SK-N-SH treated with all-trans-retinoic acid at 6 μM for 48 hours (cell line): ENCODE data around the gene RTN1.

Experiments used
- ATAC-seq: fragments of 200-7000 bp; cut with Tn5 transposase; 3 replicates; pipeline ENCODE4 v1.9.1; 2020; ENCODE audit warnings: mild to moderate bottlenecking, moderate library complexity
- ARNTL ChIP-seq: fragments of 450-650 bp; formaldehyde crosslinking; IDR thresholded peaks from 2 replicates; pipeline ENCODE4 v1.5.0; 2020; ENCODE audit warnings: low read depth, mild to moderate bottlenecking, moderate library complexity, borderline replicate concordance
- BACH2 ChIP-seq: fragments of 250-450 bp; sonication (Bioruptor Pico); IDR thresholded peaks from 2 replicates; pipeline ENCODE4 v1.9.0; 2021; ENCODE audit warnings: mild to moderate bottlenecking, borderline replicate concordance
- CREB5 ChIP-seq: fragments of 250-450 bp; sonication (Bioruptor Pico); IDR thresholded peaks from 2 replicates; pipeline ENCODE4 v1.5.1; 2020; ENCODE audit warnings: low read depth, mild to moderate bottlenecking, moderate library complexity
- CSDC2 ChIP-seq: fragments of 250-450 bp; sonication (Bioruptor Pico); IDR thresholded peaks from 2 replicates; pipeline ENCODE4 v1.5.0; 2020; ENCODE audit warnings: mild to moderate bottlenecking, moderate library complexity
- CSRNP3 ChIP-seq: fragments of 250-450 bp; sonication (Bioruptor Pico); IDR thresholded peaks from 2 replicates; pipeline ENCODE4 v1.5.1; 2021; ENCODE audit warnings: mild to moderate bottlenecking, moderate library complexity
- ESRRG ChIP-seq: fragments of 250-450 bp; sonication (Bioruptor Pico); IDR thresholded peaks from 2 replicates; pipeline ENCODE4 v1.6.1; 2021; ENCODE audit warnings: mild to moderate bottlenecking
- OSR1 ChIP-seq: fragments of 250-450 bp; sonication (Bioruptor Pico); IDR thresholded peaks from 2 replicates; pipeline ENCODE4 v1.8.0; 2022; ENCODE audit warnings: moderate library complexity, mild to moderate bottlenecking, inconsistent platforms
- PATZ1 ChIP-seq: fragments of 250-450 bp; sonication (Bioruptor Pico); IDR thresholded peaks from 2 replicates; pipeline ENCODE4 v1.8.0; 2020; ENCODE audit warnings: mild to moderate bottlenecking, moderate library complexity, borderline replicate concordance
- POU6F1 ChIP-seq: fragments of 250-450 bp; sonication (Bioruptor Pico); IDR thresholded peaks from 2 replicates; pipeline ENCODE4 v1.8.0; 2021; ENCODE audit warnings: low read depth, mild to moderate bottlenecking, moderate library complexity, borderline replicate concordance
- PPARA ChIP-seq: fragments of 250-450 bp; sonication (Bioruptor Pico); IDR thresholded peaks from 2 replicates; pipeline ENCODE4 v1.5.0; 2020; ENCODE audit warnings: mild to moderate bottlenecking, borderline replicate concordance
- RARB ChIP-seq: fragments of 250-450 bp; sonication (Bioruptor Pico); IDR thresholded peaks from 2 replicates; pipeline ENCODE4 v1.8.0; 2021; ENCODE audit warnings: mild to moderate bottlenecking, moderate library complexity
- SNAI2 ChIP-seq: fragments of 250-450 bp; sonication (Bioruptor Pico); IDR thresholded peaks from 2 replicates; pipeline ENCODE4 v1.5.0; 2020; ENCODE audit warnings: mild to moderate bottlenecking, moderate library complexity
- TCF4 ChIP-seq: fragments of 250-450 bp; sonication (Bioruptor Pico); IDR thresholded peaks from 2 replicates; pipeline ENCODE4 v1.8.0; 2021; ENCODE audit warnings: mild to moderate bottlenecking, moderate library complexity, borderline replicate concordance
- TOX ChIP-seq: fragments of 250-450 bp; sonication (Bioruptor Pico); IDR thresholded peaks from 2 replicates; pipeline ENCODE4 v1.8.0; 2021; ENCODE audit warnings: mild to moderate bottlenecking, moderate library complexity, borderline replicate concordance
- TSHZ2 ChIP-seq: fragments of 250-450 bp; sonication (Bioruptor Pico); IDR thresholded peaks from 2 replicates; pipeline ENCODE4 v1.5.0; 2020; ENCODE audit warnings: mild to moderate bottlenecking, moderate library complexity
- ZC3H10 ChIP-seq: fragments of 250-450 bp; sonication (Bioruptor Pico); IDR thresholded peaks from 2 replicates; pipeline ENCODE4 v1.5.1; 2021; ENCODE audit warnings: mild to moderate bottlenecking, moderate library complexity
- ZFP3 ChIP-seq: fragments of 250-450 bp; sonication (Bioruptor Pico); IDR thresholded peaks from 2 replicates; pipeline ENCODE4 v1.5.0; 2020; ENCODE audit warnings: mild to moderate bottlenecking, moderate library complexity
- ZFP30 ChIP-seq: fragments of 450-650 bp; formaldehyde crosslinking; IDR thresholded peaks from 2 replicates; pipeline ENCODE4 v1.5.0; 2022; ENCODE audit warnings: mild to moderate bottlenecking, moderate library complexity
- ZNF565 ChIP-seq: fragments of 450-650 bp; formaldehyde crosslinking; conservative IDR thresholded peaks from 2 replicates; pipeline ENCODE4 v1.5.0; 2020; ENCODE audit warnings: low read depth, mild to moderate bottlenecking, moderate library complexity
- ZNF70 ChIP-seq: fragments of 450-650 bp; formaldehyde crosslinking; IDR thresholded peaks from 2 replicates; pipeline ENCODE4 v1.5.0; 2020; ENCODE audit warnings: mild to moderate bottlenecking, moderate library complexity
- ZNF8 ChIP-seq: fragments of 450-650 bp; formaldehyde crosslinking; IDR thresholded peaks from 2 replicates; pipeline ENCODE4 v1.5.0; 2020; ENCODE audit warnings: mild to moderate bottlenecking, moderate library complexity

Gene RTN1

GRCh38 chr14:59870277-59871165 is at the start of gene RTN1:
RTN1 (minus strand) TSS chr14:59870776; CDS start chr14:59870630, 146 bp downstream.
- TF ChIP-seq ZNF565 (CRISPR knock-in tag) = no peak
- TF ChIP-seq CSDC2 (CRISPR knock-in tag) = no peak
- no peak for TF ChIP-seq CREB5
- TF ChIP-seq TCF4 = no peak
- no peak for TF ChIP-seq CSRNP3 (CRISPR knock-in tag)
- no peak for TF ChIP-seq TSHZ2
- TF ChIP-seq ARNTL = no peak
- TF ChIP-seq ZFP3 = no peak
- TF ChIP-seq RARB (CRISPR knock-in tag) = no peak
- TF ChIP-seq POU6F1 (CRISPR knock-in tag) = no peak
- no peak for TF ChIP-seq BACH2 (CRISPR knock-in tag)
- no peak for TF ChIP-seq ZNF8 (CRISPR knock-in tag)
- TF ChIP-seq ZNF70 (CRISPR knock-in tag) = no peak
- no peak for TF ChIP-seq ESRRG (CRISPR knock-in tag)
- TF ChIP-seq SNAI2 (CRISPR knock-in tag) = no peak
- no peak for TF ChIP-seq OSR1 (CRISPR knock-in tag)
- TF ChIP-seq ZC3H10 (CRISPR knock-in tag) = no peak
- TF ChIP-seq PATZ1 = no peak
- no peak for TF ChIP-seq PPARA (CRISPR knock-in tag)
- TF ChIP-seq ZFP30 (CRISPR knock-in tag) = no peak
- ATAC-seq = peak; percentile 92

- ATAC-seq = no peak
- TF ChIP-seq ZNF565 (CRISPR knock-in tag) = no peak
- TF ChIP-seq TCF4 = no peak
- no peak for TF ChIP-seq ZFP30 (CRISPR knock-in tag)
- no peak for TF ChIP-seq CSRNP3 (CRISPR knock-in tag)
- no peak for TF ChIP-seq CSDC2 (CRISPR knock-in tag)
- TF ChIP-seq ZC3H10 (CRISPR knock-in tag) = no peak
- TF ChIP-seq ZFP3 = no peak
- no peak for TF ChIP-seq CREB5
- no peak for TF ChIP-seq PATZ1
- no peak for TF ChIP-seq ZNF8 (CRISPR knock-in tag)
- no peak for TF ChIP-seq BACH2 (CRISPR knock-in tag)
- TF ChIP-seq TOX (CRISPR knock-in tag) = no peak
- TF ChIP-seq OSR1 (CRISPR knock-in tag) = no peak
- no peak for TF ChIP-seq ZNF70 (CRISPR knock-in tag)
These were observed 49.8 kb upstream of the RTN1 start for GRCh38 chr14:59920378-59920683.
